Muscle layer of colon (tissue), 2 donors: ENCODE measurements around the gene SLC18A3.

Experiments
- H3K27ac ChIP-seq: one replicate; pipeline ENCODE4 v1.7.0; 2013; ENCODE audit warnings: low read depth, mild to moderate bottlenecking, low read length, moderate library complexity
- H3K27me3 ChIP-seq, 2 donors: one replicate each; pipeline ENCODE4 v1.7.0; 2013; ENCODE audit warnings: low read length in 2 of 2, mild to moderate bottlenecking in 2 of 2; ENCODE audit not compliant: insufficient read depth in 2 of 2, control insufficient read depth in 1 of 2
- H3K36me3 ChIP-seq: one replicate; pipeline ENCODE4 v1.7.0; 2013; ENCODE audit warnings: mild to moderate bottlenecking, low read length; ENCODE audit not compliant: insufficient read depth
- H3K4me1 ChIP-seq: one replicate; pipeline ENCODE4 v1.7.0; 2013; ENCODE audit warnings: mild to moderate bottlenecking, low read length; ENCODE audit not compliant: insufficient read depth
- H3K4me3 ChIP-seq, 2 donors: one replicate each; pipeline ENCODE4 v1.7.0; 2013; ENCODE audit warnings: low read length in 2 of 2, low read depth in 1 of 2, mild to moderate bottlenecking in 1 of 2, moderate library complexity in 1 of 2
- H3K9ac ChIP-seq: one replicate; pipeline ENCODE4 v1.7.0; 2013; ENCODE audit warnings: low read length
- H3K9me3 ChIP-seq: one replicate; pipeline ENCODE4 v1.7.0; 2013; ENCODE audit warnings: mild to moderate bottlenecking, low read length
- donor health status: abdominal sarcoma.
- donor health status: Adenocarcinoma of cecum.

The SLC18A3 gene

DNA sequence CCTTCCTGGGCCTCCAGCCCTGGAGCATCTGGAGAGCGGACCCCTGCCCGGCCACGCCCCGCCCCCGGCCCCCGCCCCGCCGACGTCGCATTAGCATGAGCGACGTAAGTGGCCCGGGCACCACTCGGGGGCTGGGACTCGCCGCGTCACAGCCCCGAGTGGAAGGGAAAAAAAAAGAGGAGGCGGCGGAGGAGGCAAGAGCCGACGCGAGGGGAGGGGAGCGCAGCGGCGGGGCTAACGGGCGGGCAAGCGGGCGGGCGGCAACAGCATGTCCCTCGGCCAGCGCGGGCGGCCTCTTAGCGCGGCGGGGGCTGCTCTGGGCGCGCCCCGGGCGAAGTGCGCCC lies at the start of gene SLC18A3:
SLC18A3 (plus strand) TSS at position 197 of the 344 bp plus-strand sequence. CDS start 431 bp downstream, outside the sequence.
- Histone ChIP-seq H3K9ac (no peak within 1 kb of the TSS), H3K4me1 (no peaks in the 10 kb centered on the region), H3K36me3 (no peaks in the 10 kb centered on the region), H3K9me3 (no peaks in the 10 kb centered on the region), H3K4me3 (no peak within 1 kb of the TSS), H3K27ac (no peak within 1 kb of the TSS), H3K27me3 (peaks cover 48 to 78% of the 10 kb centered on the region in 2 donors)

DNA sequence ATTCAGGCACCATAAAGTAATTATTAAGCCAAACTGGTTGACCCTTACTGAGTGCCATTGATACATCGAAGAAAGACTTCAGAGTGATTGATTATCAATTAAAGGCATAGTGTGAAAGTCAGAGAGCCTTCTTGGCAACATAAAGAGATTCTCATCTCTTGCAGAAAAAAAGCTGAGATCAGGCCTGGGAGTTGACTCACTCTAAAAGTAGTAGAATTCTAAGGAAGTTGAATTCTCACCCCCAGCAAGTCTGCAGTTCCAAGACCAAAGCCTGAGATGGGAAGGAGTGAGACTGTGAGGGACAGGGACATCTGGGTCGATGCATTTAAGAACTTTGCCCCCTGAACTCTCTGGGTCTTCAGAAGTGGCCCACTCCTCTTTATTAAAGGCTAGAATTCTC lies 49.6 kb upstream of the SLC18A3 start:
- Histone ChIP-seq H3K4me3 (no peak overlapping the region), H3K9me3 (no peaks in the 10 kb centered on the region), H3K36me3 (no peaks in the 10 kb centered on the region), H3K4me1 (no peaks in the 10 kb centered on the region), H3K27ac (no peak overlapping the region), H3K27me3 (no peaks in the 10 kb centered on the region), H3K9ac (no peak overlapping the region)

DNA sequence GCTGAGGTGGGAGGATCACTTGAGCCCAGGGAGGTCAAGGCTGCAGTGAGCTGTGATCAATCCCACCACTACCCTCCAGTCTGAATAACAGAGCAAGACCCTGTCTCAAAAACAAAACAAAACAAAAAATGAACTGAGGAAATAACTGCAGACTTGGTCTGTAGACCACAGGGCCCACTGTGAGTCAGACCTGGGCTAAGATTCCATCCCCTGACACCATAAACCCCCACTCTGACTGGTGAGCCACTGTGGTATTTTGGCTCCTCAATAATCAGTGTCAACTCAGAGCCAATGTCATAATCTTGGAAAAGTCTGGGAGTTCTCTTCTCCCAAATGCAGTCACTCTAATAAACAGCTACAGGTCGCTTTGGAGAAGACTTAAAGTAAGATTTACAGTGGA lies 47.2 kb upstream of the SLC18A3 start:
- H3K36me3 ChIP-seq, result no peaks in the 10 kb centered on the region
- H3K27me3 ChIP-seq, result no peaks in the 10 kb centered on the region
- H3K4me3 ChIP-seq, result no peak overlapping the region
- no peaks in the 10 kb centered on the region for H3K4me1 ChIP-seq
- H3K27ac ChIP-seq, result no peak overlapping the region
- no peaks in the 10 kb centered on the region for H3K9me3 ChIP-seq
- H3K9ac ChIP-seq, result no peak overlapping the region

DNA sequence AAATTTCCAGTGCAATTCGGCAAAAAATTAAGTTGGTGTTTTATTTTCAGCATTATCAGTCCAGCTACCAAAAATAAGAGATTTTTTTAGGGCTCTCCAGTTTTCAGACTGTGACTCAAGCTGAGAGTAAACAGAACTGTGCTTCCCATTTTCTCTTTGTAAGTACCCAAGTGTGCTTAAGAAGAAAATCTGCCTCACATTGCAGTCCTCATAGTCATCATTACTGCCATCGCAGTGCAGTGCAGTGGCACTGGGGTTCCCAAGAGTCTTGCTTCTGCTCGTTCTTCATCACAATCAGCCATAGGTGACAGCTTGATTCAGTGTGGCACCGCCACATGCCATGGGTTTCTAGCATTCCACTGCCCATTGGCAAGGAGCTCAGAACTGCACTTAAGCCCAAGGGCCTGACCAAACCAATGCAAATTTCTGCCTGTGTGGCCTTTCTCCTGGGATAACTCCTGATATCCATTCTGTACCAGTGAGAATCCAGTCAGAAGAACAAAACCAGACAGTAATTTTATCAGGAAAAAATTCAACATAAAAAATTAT lies 45.6 kb upstream of the SLC18A3 start:
- Histone ChIP-seq H3K36me3 (no peaks in the 10 kb centered on the region), H3K9me3 (no peaks in the 10 kb centered on the region), H3K27me3 (no peaks in the 10 kb centered on the region), H3K27ac (no peak overlapping the region), H3K9ac (no peak overlapping the region), H3K4me1 (no peaks in the 10 kb centered on the region), H3K4me3 (no peak overlapping the region)

DNA sequence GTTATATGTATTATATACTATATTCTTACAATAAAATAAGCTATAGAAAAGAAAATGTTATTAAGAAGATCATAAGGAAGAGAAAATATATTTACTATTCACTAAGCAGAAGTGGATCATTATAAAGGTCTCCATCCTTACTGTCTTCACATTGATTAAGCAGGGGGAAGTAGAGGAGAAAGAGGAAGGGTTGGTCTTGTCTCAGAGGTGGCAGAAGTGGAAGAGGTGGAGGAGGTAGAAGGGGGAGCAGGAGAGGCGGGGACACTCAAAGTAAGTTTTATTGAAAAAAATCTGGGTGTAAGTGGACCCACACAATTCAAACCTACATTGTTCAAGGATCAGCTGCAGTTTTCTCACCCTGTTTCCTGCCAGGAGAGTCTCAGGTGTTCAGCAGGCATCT lies 42.3 kb upstream of the SLC18A3 start:
- H3K27me3 ChIP-seq, result no peaks in the 10 kb centered on the region
- peaks cover 6% of the 10 kb centered on the region for H3K4me1 ChIP-seq
- no peaks in the 10 kb centered on the region for H3K9me3 ChIP-seq
- H3K36me3 ChIP-seq, result no peaks in the 10 kb centered on the region
- H3K4me3 ChIP-seq, result no peak overlapping the region
- no peak overlapping the region for H3K9ac ChIP-seq
- H3K27ac ChIP-seq, result no peak overlapping the region

DNA sequence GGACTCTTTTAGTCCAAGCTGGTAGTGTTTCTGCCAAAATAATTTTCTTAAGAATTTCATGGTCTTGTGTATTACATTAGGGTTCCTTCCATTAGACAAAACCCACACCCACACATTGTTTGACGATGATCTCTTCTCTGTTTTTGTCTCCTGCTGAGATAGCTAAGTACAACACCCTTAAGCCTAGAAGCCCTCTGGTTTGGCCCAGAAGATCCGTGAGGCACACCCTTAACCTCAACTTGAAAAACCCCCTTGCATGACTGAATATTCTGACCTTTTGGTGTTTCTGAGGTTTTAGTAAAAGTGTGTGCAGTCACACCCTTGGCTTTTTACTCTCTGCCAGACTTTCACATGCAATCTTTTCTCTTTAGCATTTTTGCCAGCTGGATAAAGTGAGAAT lies 41.9 kb upstream of the SLC18A3 start:
- Histone ChIP-seq H3K4me1 (peaks cover 6% of the 10 kb centered on the region), H3K9ac (no peak overlapping the region), H3K27me3 (no peaks in the 10 kb centered on the region), H3K4me3 (no peak overlapping the region), H3K27ac (no peak overlapping the region), H3K36me3 (no peaks in the 10 kb centered on the region), H3K9me3 (no peaks in the 10 kb centered on the region)

DNA sequence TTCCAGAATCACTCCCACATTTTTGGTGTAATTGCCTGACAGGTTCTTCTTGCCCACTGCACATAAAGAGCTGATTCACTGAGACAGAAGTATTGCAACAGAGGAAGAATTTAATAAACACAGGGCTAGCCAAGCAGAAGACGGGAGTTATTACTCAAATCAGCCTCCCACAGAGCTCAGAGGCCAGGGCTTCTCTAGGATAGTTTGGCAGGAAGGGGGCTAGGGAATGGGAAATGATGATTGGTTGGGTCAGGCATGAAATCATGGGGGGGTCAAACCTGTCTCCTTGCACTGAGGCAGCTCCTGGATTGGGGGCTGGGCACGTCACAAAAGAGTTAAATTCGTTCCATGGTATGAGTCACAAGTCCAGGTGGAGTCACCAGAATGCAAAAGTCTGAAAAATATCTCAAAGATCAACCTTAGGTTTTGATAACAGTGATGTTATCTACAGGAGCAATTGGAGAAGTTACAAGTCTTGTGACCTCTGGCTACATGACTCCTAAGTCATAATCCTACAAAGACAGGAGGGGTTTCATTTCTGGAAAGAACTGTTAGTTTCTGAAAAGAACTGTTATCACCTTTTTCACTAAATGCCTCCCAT lies 41.0 kb upstream of the SLC18A3 start:
- Histone ChIP-seq H3K9me3 (no peaks in the 10 kb centered on the region), H3K36me3 (no peaks in the 10 kb centered on the region), H3K27ac (no peak overlapping the region), H3K9ac (no peak overlapping the region), H3K4me1 (peaks cover 6% of the 10 kb centered on the region), H3K27me3 (no peaks in the 10 kb centered on the region), H3K4me3 (no peak overlapping the region)

DNA sequence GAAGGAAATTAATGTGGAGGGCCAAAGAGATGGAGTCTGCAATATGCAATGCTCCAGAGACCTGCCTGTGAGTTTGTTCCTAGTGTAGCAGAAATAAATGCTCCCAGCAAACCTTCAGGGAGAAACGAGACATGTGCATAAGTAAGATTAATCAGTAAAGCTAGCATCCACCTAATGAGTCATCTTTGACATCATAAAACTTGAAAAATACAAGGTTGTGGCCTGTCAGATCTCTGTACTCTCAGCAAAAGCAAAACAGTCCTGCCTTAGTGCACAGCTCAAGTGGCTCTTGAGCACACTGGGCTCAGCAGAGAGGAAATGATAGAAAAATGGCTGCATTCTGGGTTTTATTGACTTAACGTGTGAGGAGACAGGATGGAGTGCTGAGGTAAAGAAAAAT lies 38.7 kb upstream of the SLC18A3 start:
- Histone ChIP-seq H3K9me3 (no peaks in the 10 kb centered on the region), H3K36me3 (no peaks in the 10 kb centered on the region), H3K27ac (no peak overlapping the region), H3K4me3 (no peak overlapping the region), H3K4me1 (peaks cover 6% of the 10 kb centered on the region), H3K27me3 (no peaks in the 10 kb centered on the region), H3K9ac (no peak overlapping the region)

DNA sequence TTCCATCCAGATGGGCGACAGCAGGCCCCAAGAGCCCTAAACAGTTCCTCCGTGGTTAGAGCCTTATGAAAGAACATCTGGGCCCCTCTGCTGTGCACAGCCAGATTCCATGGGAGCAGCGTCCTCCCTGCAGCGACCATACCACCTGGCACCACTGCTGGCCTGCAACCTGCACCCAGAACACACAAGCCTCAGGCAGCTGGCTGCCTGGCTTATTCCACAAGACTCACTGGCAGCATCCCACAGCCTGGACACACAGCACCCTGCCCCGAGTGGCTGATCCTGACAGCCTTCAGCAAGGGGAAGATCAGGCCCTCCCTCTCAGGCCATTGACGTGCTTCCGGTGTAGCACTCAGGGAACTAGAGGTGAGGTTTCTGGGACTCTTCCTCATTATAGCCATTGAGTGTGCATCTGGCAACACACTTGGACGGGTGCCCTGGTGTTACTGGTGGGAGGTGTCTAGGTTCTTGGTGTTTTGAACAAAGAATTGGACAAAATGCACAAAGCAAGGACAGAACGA lies 37.5 kb upstream of the SLC18A3 start:
- H3K4me1 ChIP-seq, result peaks cover 6% of the 10 kb centered on the region
- H3K36me3 ChIP-seq, result no peaks in the 10 kb centered on the region
- H3K27ac ChIP-seq, result no peak overlapping the region
- no peaks in the 10 kb centered on the region for H3K9me3 ChIP-seq
- H3K27me3 ChIP-seq, result no peaks in the 10 kb centered on the region
- H3K9ac ChIP-seq, result no peak overlapping the region
- no peak overlapping the region for H3K4me3 ChIP-seq

DNA sequence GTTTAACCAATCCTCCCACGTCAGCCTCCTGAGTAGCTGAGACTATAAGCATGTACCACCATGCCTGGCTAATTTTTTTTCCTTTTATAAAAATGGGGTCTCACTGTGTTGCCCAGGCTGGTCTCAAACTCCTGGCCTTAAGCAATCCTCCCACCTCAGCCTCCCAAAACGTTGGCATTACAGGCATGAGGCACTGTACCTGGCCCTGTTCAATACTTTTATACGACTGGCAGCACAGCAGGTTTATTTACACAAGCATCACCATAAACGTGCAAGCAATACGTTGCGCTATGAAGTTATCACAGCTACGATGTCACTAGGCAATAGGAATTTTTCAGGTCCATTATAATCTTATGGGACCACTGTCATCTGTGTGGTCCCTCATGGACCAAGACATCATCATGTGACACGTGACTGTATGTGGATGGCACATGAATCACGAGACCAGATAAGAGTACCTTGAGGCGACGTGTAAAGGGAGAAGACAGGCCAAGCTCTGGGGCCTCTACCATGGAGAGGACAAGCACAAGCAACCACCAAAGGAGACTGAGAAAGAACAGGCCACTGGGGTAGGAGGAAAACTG lies 34.5 kb upstream of the SLC18A3 start:
- no peaks in the 10 kb centered on the region for H3K27me3 ChIP-seq
- H3K27ac ChIP-seq, result no peak overlapping the region
- no peaks in the 10 kb centered on the region for H3K36me3 ChIP-seq
- no peak overlapping the region for H3K9ac ChIP-seq
- no peaks in the 10 kb centered on the region for H3K9me3 ChIP-seq
- H3K4me3 ChIP-seq, result no peak overlapping the region
- H3K4me1 ChIP-seq, result peaks cover 12% of the 10 kb centered on the region

DNA sequence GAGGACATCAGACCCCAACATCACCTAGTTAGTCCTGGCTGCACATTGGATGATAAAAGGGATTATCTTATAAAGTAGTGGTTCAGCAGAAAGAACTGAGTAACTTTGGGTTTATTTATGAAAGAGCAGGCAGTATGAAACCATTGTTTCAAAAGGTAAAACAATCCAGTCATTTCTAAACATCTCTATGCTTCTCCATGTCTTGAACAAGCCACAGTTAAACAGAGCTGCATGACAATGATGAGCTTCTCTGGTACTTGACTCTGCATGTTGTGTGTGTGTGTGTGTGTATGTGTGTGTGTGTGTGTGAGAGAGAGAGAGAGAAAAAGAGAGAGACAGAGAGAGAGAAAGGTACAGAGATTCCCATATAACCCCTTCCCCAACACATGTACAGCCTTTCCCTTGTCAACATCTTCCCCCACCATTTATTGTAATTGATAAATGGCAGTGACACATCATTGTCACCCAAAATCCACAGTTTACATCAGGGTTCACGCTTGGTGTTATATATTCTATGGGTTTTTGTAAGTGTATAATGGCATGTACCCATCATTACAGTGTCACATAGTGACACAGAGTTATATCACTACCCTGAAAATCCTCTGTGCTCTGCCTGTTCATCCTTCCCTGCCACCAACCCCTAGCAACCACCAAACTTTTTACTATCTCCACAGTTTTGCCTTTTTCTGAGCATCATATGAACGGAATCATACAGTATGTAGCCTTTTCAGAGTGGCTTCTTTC lies 32.8 kb upstream of the SLC18A3 start:
- Histone ChIP-seq H3K4me3 (no peak overlapping the region), H3K9me3 (no peaks in the 10 kb centered on the region), H3K4me1 (peaks cover 6% of the 10 kb centered on the region), H3K27me3 (no peaks in the 10 kb centered on the region), H3K36me3 (no peaks in the 10 kb centered on the region), H3K9ac (no peak overlapping the region), H3K27ac (no peak overlapping the region)
